Measurements from ENCODE around the gene R3HDM4.
"Not testable (repeated sequence)": the region's sequence is repeated elsewhere in the genome, so short reads cannot be mapped to it uniquely, and the experiment has no call there.

R3HDM4 gene

DNA sequence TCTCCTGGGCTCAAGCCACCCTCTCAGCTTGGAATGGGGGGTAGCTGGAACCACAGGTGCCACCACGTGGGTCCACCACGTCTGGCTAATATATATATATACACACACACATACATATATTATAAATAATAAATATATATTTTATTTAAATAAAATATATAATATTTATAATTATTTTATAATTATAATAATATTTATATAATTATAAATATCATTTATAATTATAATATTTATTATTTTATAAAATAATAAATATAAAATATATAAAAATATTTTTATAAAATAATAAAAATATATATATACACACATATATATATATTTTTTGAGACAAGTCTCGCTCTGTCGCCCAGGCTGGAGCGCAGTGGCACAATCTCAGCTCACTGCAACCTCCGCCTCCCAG, 58.5 kb downstream of the R3HDM4 start:
- Mint-ChIP-seq H3K27me3 (peaks cover 2% of the 10 kb centered on the region), H3K27ac (no peak overlapping the region), H3K4me1 (peaks cover 4% of the 10 kb centered on the region), H3K4me3 (no peak overlapping the region), H3K36me3 (no peaks in the 10 kb centered on the region), H3K9me3 (no peaks in the 10 kb centered on the region)

DNA sequence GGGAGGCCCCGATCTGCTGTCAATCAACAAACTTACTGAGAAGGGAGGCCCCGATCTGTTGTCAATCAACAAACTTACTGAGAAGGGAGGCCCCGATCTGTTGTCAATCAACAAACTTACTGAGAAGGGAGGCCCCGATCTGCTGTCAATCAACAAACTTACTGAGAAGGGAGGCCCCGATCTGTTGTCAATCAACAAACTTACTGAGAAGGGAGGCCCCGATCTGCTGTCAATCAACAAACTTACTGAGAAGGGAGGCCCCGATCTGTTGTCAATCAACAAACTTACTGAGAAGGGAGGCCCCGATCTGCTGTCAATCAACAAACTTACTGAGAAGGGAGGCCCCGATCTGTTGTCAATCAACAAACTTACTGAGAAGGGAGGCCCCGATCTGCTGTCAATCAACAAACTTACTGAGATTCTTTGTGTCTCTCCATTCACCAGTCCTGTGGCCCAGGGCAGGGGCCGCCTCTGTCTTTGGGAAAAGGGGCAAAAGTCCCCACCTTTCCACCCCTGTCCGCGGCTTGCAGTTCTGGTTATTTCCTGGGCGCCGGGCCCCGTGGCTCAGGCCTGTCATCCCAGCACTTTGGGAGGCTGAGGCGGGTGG, 59.3 kb downstream of the R3HDM4 start:
- not testable (repeated sequence) for H3K36me3 Mint-ChIP-seq, H3K4me3 Mint-ChIP-seq, H3K9me3 Mint-ChIP-seq, H3K4me1 Mint-ChIP-seq, H3K27ac Mint-ChIP-seq, H3K27me3 Mint-ChIP-seq

DNA sequence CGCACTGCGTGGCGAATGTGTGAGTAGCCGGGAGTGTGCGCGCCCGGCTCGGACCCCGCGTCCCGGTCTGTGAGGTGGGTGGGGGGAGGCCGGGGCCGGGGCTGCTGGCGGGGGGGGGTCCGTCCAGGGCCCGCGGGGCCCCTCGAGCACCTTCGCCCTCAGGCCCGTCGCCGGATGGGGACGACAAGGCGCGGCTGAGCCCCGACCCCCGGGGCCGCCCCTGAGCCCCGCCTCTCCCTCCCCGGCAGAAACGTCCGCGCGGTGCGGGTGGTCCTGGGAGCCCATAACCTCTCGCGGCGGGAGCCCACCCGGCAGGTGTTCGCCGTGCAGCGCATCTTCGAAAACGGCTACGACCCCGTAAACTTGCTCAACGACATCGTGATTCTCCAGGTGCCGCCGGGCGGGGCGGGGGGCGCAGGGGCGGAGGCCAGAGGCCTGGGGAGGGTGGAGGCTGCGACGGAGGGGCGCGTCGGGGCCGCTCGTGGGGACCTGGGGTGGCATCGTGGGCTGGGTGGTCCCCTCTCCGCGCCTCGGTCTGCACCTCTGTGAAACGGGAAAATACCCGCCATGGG, 59.9 kb downstream of the R3HDM4 start:
- no peak overlapping the region for H3K4me3 Mint-ChIP-seq
- H3K9me3 Mint-ChIP-seq: no peaks in the 10 kb centered on the region
- peaks cover 4% of the 10 kb centered on the region for H3K4me1 Mint-ChIP-seq
- no peaks in the 10 kb centered on the region for H3K36me3 Mint-ChIP-seq
- H3K27me3 Mint-ChIP-seq: peaks cover 6% of the 10 kb centered on the region
- no peak overlapping the region for H3K27ac Mint-ChIP-seq

DNA sequence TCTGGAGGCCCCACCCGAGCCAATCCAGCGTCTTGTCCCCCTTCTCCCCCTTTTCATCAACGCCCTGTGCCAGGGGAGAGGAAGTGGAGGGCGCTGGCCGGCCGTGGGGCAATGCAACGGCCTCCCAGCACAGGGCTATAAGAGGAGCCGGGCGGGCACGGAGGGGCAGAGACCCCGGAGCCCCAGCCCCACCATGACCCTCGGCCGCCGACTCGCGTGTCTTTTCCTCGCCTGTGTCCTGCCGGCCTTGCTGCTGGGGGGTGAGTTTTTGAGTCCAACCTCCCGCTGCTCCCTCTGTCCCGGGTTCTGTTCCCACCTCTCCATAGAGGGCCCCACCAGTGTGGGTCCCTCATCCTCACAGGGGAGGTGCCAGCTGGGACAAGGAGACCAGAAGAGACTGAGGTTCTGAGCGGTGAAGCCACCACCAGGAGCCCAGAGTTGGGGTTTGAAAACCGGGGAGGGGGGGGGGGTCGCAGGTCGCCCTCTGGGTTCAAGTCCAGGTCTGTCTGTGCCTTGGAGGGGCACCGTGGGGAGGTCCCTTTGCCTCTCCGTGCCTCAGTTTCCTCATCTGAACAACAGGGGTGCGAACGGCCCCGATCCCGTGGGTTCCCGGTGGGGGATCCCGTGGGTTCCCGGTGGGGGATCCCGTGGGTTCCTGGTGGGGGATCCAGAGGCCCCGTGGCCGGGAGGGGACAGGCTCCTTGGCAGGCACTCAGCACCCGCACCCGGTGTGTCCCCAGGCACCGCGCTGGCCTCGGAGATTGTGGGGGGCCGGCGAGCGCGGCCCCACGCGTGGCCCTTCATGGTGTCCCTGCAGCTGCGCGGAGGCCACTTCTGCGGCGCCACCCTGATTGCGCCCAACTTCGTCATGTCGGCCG, 60.6 kb downstream of the R3HDM4 start, which contains the start of gene ELANE:
TSS of gene ELANE (plus strand) at position 168 of the 878 bp plus-strand sequence. CDS start at position 194, 26 bp downstream.
- no peaks in the 10 kb centered on the region for H3K4me1 Mint-ChIP-seq
- no peak within 1 kb of the TSS for H3K4me3 Mint-ChIP-seq
- H3K9me3 Mint-ChIP-seq: no peaks in the 10 kb centered on the region
- no peak within 1 kb of the TSS for H3K27ac Mint-ChIP-seq
- H3K27me3 Mint-ChIP-seq: peaks cover 7% of the 10 kb centered on the region
- no peaks in the 10 kb centered on the region for H3K36me3 Mint-ChIP-seq

DNA sequence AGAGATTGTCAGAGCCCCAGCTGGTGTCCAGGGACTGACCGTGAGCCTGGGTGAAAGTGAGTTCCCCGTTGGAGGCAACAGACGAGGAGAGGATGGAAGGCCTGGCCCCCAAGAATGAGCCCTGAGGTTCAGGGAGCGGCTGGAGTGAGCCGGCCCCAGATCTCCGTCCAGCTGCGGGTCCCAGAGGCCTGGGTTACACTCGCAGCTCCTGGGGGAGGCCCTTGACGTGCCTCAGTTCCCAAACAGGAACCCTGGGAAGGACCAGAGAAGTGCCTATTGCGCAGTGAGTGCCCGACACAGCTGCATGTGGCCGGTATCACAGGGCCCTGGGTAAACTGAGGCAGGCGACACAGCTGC, 62.1 kb downstream of the R3HDM4 start:
- Mint-ChIP-seq H3K36me3 (no peaks in the 10 kb centered on the region), H3K27me3 (peaks cover 12% of the 10 kb centered on the region), H3K27ac (no peak overlapping the region), H3K4me3 (no peak overlapping the region), H3K9me3 (no peaks in the 10 kb centered on the region), H3K4me1 (no peaks in the 10 kb centered on the region)

DNA sequence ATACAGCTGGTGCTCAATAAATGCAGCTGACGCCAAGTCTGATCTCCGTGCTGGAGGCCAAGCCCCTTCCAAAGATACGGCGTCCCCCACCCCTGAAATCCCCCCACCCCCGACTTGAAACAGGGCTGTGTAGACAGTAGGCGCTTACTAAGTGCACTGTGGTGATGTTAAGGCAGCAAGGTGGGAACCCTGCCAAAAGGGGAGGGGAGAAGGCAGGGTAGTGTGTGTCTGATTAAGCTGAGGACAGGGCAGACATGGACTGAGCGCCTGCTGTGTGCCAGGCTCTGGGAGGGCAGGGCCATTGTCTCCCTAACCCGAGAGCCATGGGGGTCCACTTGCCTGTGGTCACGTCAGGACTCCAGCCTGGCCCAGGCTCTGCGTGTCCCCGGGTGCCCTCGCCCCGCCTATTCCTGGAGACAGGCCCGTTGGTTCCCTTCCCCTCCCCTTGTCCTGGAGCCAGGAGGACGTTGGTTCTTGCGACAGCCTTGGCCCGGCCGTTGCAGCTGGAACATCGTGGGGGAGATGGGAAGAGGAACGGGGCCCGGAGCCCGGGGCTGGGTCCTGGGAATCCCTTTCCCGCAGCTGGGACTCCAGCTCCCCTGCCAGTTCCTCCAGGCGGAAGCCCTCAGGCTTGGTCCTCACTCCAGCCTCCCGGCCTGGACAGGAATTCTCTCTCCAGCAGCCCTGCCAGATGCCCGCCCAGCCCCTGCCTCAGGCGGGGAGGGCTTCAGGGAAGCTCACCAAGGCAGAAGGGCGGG, 62.6 kb downstream of the R3HDM4 start:
- Mint-ChIP-seq H3K4me1 (no peaks in the 10 kb centered on the region), H3K27ac (no peak overlapping the region), H3K4me3 (no peak overlapping the region), H3K27me3 (peaks cover 15% of the 10 kb centered on the region), H3K9me3 (no peaks in the 10 kb centered on the region), H3K36me3 (no peaks in the 10 kb centered on the region)

DNA sequence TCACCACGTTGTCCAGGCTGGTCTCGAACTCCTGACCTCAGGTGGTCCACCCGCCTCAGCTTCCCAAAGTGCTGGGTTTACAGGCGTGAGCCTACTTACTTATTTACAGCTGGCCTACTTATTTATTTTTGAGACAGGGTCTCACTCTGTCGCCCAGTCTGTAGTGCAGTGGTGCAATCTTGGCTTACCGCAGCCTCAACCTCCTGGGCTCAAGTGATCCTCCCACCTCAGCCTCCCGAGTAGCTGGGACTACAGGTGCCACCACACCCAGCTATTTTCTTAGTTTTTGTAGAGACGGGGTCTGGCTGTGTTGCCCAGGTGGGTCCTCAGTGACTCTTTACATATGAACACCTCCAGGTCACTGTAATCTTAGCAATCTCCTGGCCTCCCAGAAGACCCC, 63.8 kb downstream of the R3HDM4 start:
- not testable (repeated sequence) for H3K4me3 Mint-ChIP-seq, H3K36me3 Mint-ChIP-seq, H3K27ac Mint-ChIP-seq, H3K4me1 Mint-ChIP-seq, H3K9me3 Mint-ChIP-seq
- H3K27me3 Mint-ChIP-seq: peaks cover 19% of the 10 kb centered on the region

DNA sequence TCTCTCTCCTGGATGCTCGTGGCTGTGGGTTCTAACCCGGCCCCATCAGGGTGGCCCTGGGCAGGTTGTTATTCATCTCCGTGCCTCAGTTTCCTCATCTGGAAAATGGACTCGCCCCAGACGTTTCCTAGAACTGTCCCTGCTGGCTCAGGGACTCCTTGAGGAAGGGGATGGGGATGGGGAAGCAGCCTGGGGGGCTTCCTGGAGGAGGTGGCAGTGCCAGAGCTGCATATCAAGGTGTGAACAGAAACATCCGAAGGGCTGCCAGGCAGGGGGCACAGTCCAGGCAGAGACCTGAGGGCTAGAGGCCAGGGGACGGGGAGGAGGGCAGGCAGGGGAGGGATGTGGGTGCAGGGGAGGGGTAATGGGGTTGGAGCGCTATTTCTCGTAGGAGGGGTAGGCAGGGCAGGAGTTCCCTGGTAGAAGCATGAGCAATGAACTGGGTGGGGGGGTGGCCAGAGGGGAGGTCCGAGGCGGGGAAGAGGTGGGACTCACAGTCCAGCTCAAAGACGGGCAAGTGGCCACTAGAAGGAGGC, 64.6 kb downstream of the R3HDM4 start:
- H3K4me3 Mint-ChIP-seq: no peak overlapping the region
- no peak overlapping the region for H3K27ac Mint-ChIP-seq
- H3K36me3 Mint-ChIP-seq: no peaks in the 10 kb centered on the region
- H3K4me1 Mint-ChIP-seq: peaks cover 4% of the 10 kb centered on the region
- H3K27me3 Mint-ChIP-seq: peaks cover 19% of the 10 kb centered on the region
- H3K9me3 Mint-ChIP-seq: no peaks in the 10 kb centered on the region
